GM23338 (cell line): ENCODE data around the gene ARHGEF2. TPM values are rescaled to one million over a fixed set of nuclear protein-coding genes. Genes with fewer than 3 reads are reported as not detected.
A peak's percentile ranks its signal among the peaks of the same experiment; 100 is the strongest.

Experiments used
- ATAC-seq: fragments of 200-7000 bp; cut with Tn5 transposase; 3 replicates; pipeline ENCODE4 v1.9.1; 2020
- DNase-seq: peaks from one replicate; pipeline ENCODE4 v3.0.0-alpha.2; 2015; ENCODE audit warnings: low spot score
- H2AFZ ChIP-seq: fragments of 200-600 bp; sonication (generic); 2 replicates; pipeline ENCODE4 v1.8.0; 2016; ENCODE audit warnings: antibody characterized with exemption, mild to moderate bottlenecking, moderate library complexity
- H3F3A ChIP-seq: fragments of 200-600 bp; sonication (generic); replicated peaks from 2 replicates; pipeline ENCODE4 v1.8.0; 2017; ENCODE audit warnings: antibody characterized with exemption, mixed run types, low read depth
- H3K27ac ChIP-seq: fragments of 200-600 bp; sonication (generic); 2 replicates; pipeline ENCODE4 v1.6.1; 2016; ENCODE audit warnings: low read depth
- H3K27me3 ChIP-seq: fragments of 200-600 bp; sonication (generic); 2 replicates; pipeline ENCODE4 v1.8.0; 2016; ENCODE audit warnings: mild to moderate bottlenecking, mixed run types, moderate library complexity; ENCODE audit not compliant: insufficient read depth
- H3K36me3 ChIP-seq: fragments of 200-600 bp; sonication (generic); 2 replicates; pipeline ENCODE4 v1.8.0; 2016; ENCODE audit warnings: mild to moderate bottlenecking; ENCODE audit not compliant: insufficient read depth
- H3K4me1 ChIP-seq: fragments of 200-600 bp; sonication (generic); 2 replicates; pipeline ENCODE4 v1.8.0; 2016; ENCODE audit warnings: mild to moderate bottlenecking, moderate library complexity; ENCODE audit not compliant: insufficient read depth
- H3K4me2 ChIP-seq: fragments of 200-600 bp; sonication (generic); 2 replicates; pipeline ENCODE4 v1.7.1; 2017; ENCODE audit warnings: mixed run types
- H3K4me3 ChIP-seq: fragments of 200-600 bp; sonication (generic); 2 replicates; pipeline ENCODE4 v1.6.1; 2016; ENCODE audit warnings: mixed run types
- H3K79me2 ChIP-seq: fragments of 200-600 bp; sonication (generic); replicated peaks from 2 replicates; pipeline ENCODE4 v1.8.0; 2017; ENCODE audit warnings: mild to moderate bottlenecking; ENCODE audit not compliant: insufficient read depth
- H3K9me2 ChIP-seq: fragments of 200-600 bp; sonication (generic); 2 replicates; pipeline ENCODE4 v1.8.0; 2017; ENCODE audit not compliant: insufficient read depth
- H4K20me1 ChIP-seq: fragments of 200-600 bp; sonication (generic); replicated peaks from 2 replicates; pipeline ENCODE4 v1.8.0; 2017; ENCODE audit warnings: mild to moderate bottlenecking; ENCODE audit not compliant: insufficient read depth
- H3K27ac Mint-ChIP-seq: 2 replicates; pipeline ENCODE4 v1.8.0; 2020; ENCODE audit warnings: inconsistent platforms, mild to moderate bottlenecking, moderate library complexity, mixed read lengths
- H3K27me3 Mint-ChIP-seq: 3 replicates; pipeline ENCODE4 v1.8.0; 2022; ENCODE audit warnings: low read depth, mild to moderate bottlenecking, moderate library complexity, mixed read lengths, inconsistent platforms; ENCODE audit not compliant: insufficient read depth, poor library complexity
- H3K36me3 Mint-ChIP-seq: 3 replicates; pipeline ENCODE4 v1.8.0; 2021; ENCODE audit warnings: low read depth, mild to moderate bottlenecking, inconsistent platforms, moderate library complexity, mixed read lengths
- H3K4me1 Mint-ChIP-seq: 3 replicates; pipeline ENCODE4 v1.8.0; 2020; ENCODE audit warnings: mild to moderate bottlenecking, inconsistent platforms, mixed read lengths
- H3K4me3 Mint-ChIP-seq: 3 replicates; pipeline ENCODE4 v1.8.0; 2021; ENCODE audit warnings: moderate library complexity, mild to moderate bottlenecking, inconsistent platforms, mixed read lengths
- H3K9me3 Mint-ChIP-seq: 3 replicates; pipeline ENCODE4 v1.8.0; 2020; ENCODE audit warnings: moderate library complexity, mild to moderate bottlenecking, inconsistent platforms, mixed read lengths
- JUNB ChIP-seq: IDR thresholded peaks from one replicate; pipeline ENCODE4 v1.6.1; 2016; ENCODE audit warnings: antibody characterized with exemption; ENCODE audit not compliant: unreplicated experiment
- NANOG ChIP-seq: IDR thresholded peaks from 2 replicates; pipeline ENCODE4 v1.6.1; 2016; ENCODE audit warnings: antibody characterized with exemption, borderline replicate concordance
- POLR2AphosphoS5 ChIP-seq: IDR thresholded peaks from 2 replicates; pipeline ENCODE4 v1.6.1; 2016; ENCODE audit warnings: antibody characterized with exemption, low read depth
- ZNF114 ChIP-seq: fragments of 250-450 bp; sonication (Bioruptor Pico); IDR thresholded peaks from 2 replicates; pipeline ENCODE4 v1.5.0; 2020; ENCODE audit warnings: mild to moderate bottlenecking, moderate library complexity
- ZNF462 ChIP-seq: fragments of 250-450 bp; sonication (Bioruptor Pico); IDR thresholded peaks from 2 replicates; pipeline ENCODE4 v1.5.0; 2020; ENCODE audit warnings: mild to moderate bottlenecking, moderate library complexity
- polyA plus RNA-seq: library from polyadenylated mRNA; unstranded; fragments of >200 nt; fragmentation: Nextera tagmentation; extraction: Ambion mirVana; gene quantifications from 2 replicates; pipeline ENCODE4 v1.2.1, GENCODE V29; 2016
- total RNA-seq: library from RNA; depleted of rRNA; stranded (reverse); fragments of >200 nt; shearing (Covaris generic); gene quantifications from 2 replicates; pipeline ENCODE4 v1.2.3, GENCODE V29; 2014

ARHGEF2 gene
- total and polyA plus RNA-seq, 2 experiments from 2014 or later, result 23.0 to 87.6 TPM

- peaks cover 5% of the 10 kb centered on the region; the same call in 1 of the 2 replicates for H3K4me1 ChIP-seq
- H3K36me3 ChIP-seq, result peaks cover 43% of the 10 kb centered on the region
- peaks cover 13% of the 10 kb centered on the region; the same call in 2 of the 3 replicates for H3K4me1 Mint-ChIP-seq
- no peak overlapping the region for H2AFZ ChIP-seq
- ATAC-seq (peak; percentile 5; the same call in 2 of the 3 replicates), DNase-seq (peak; percentile 29)
- no peaks in the 10 kb centered on the region for H3K27me3 ChIP-seq
- H3K4me3 Mint-ChIP-seq, result peak overlapping the region; percentile 88
- H3K79me2 ChIP-seq, result peaks cover 20% of the 10 kb centered on the region
- no peaks in the 10 kb centered on the region for H3K9me3 Mint-ChIP-seq
- no peak overlapping the region for H3K4me3 ChIP-seq
- peaks cover 75% of the 10 kb centered on the region for H3K36me3 Mint-ChIP-seq
- no peak overlapping the region for H3K4me2 ChIP-seq
- peaks cover 23% of the 10 kb centered on the region for H4K20me1 ChIP-seq
- no peak for TF ChIP-seq JUNB
- TF ChIP-seq NANOG, result no peak
- TF ChIP-seq POLR2AphosphoS5, result no peak
- TF ChIP-seq ZNF114, result no peak
- TF ChIP-seq ZNF462 (CRISPR knock-in tag), result no peak
- H3K27ac Mint-ChIP-seq, result peak overlapping the region; percentile 91
- peak overlapping the region; percentile 92 for H3K27ac ChIP-seq
- H3K9me2 ChIP-seq, result no peaks in the 10 kb centered on the region
- peaks cover 6% of the 10 kb centered on the region for H3K27me3 Mint-ChIP-seq
- peaks cover 47% of the 10 kb centered on the region for H3F3A ChIP-seq
These were observed 66.3 kb downstream of the ARHGEF2 start for GRCh38 chr1:155912056-155912536.
